GM19239 (cell line): ENCODE measurements around the gene SMC3.
"Not testable (repeated sequence)": the region's sequence is repeated elsewhere in the genome, so short reads cannot be mapped to it uniquely, and the experiment has no call there.

Experiments
- DNase-seq: peaks from one replicate; pipeline ENCODE4 v3.0.0; 2011; ENCODE audit warnings: low spot score; ENCODE audit not compliant: insufficient read length
- FAIRE-seq: peaks from 2 replicates; lab custom pipeline; 2011; peaks lifted over from hg19 to GRCh38; lab: Jason Lieb, UNC

SMC3 gene

DNA sequence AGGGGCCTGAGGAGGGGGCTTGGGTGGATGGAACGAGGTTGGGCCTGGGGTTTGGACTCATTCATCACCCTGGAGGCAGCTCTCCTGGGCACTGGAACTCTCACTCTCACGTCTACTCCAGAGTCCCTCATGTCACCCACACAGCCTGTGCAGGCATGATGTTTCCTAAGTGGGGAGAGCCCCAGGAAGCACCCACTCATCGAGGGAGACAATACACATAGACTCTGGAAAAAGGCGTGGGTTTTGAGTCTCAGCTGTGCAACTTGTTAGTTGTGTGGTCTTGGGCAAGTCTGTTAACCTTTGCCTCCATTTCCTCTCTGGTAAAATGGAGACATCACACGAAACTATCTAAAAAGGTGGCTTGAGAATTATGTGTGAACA lies 50.7 kb downstream of the SMC3 start:
- DNase-seq (no peak), FAIRE-seq (no peak)

DNA sequence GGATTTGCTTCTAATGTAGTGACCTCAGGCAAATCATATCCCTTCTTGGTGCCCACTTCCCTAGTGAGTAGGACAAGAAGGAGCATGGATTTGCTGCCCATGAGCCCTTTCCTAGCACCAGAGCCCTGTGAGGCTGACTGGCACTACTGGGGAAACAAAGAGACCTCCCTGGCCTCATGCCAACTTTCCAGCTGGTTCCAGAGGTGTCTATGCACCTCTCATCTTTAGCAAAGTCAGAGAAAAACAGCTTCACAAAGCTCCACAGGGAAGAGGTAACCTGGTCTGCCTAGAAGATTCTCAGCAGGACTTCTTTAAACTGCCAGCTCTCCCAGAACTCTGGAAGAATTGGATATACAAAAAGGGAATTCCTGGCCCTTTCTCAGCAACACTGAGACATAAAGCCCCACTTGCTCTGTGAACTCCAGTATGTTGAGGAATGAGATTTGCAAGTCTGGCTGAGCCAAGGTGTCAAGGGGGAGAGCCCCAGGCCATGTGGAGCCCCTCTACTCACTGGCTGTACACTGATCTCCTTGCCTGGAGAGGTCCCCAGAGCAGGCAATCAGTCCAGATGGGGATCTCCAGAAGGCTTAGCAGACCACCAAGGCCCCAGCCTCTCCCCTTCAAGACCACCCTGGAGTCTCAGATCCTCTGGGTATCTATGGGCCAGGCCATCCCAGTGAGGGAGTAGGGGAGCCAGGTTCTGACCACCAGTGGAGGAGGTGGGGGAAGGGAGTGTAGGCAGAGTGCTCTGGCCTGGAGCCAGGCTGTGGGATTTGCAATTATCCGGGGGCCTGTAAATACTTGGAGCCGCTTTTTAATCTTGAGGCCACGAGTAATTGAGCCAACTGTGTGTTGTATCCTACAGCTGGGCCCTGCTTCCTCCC lies 52.3 kb downstream of the SMC3 start:
- no peak for FAIRE-seq
- no peak for DNase-seq

GRCh38 chr10:110620398-110620719 lies 52.9 kb downstream of the SMC3 start:
- FAIRE-seq = no peak
- DNase-seq = no peak

DNA sequence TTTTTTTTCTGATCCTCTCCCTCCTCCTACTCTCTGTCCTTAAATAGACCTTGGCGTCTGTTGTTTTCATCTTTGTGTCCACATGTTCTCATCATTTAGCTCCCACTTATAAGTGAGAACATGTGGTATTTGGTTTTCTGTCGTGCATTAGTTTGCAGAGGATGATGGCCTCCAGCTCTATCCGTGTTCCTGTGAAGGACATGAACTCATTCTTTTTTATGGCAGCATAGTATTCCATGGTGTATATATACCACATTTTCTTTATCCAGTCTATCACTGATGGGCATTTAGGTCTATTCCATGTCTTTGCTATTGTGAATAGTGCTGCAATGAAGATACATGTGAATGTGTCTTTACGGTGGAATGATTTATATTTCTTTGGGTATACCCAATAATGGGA lies 55.8 kb downstream of the SMC3 start:
- not testable (repeated sequence) for DNase-seq, FAIRE-seq

DNA sequence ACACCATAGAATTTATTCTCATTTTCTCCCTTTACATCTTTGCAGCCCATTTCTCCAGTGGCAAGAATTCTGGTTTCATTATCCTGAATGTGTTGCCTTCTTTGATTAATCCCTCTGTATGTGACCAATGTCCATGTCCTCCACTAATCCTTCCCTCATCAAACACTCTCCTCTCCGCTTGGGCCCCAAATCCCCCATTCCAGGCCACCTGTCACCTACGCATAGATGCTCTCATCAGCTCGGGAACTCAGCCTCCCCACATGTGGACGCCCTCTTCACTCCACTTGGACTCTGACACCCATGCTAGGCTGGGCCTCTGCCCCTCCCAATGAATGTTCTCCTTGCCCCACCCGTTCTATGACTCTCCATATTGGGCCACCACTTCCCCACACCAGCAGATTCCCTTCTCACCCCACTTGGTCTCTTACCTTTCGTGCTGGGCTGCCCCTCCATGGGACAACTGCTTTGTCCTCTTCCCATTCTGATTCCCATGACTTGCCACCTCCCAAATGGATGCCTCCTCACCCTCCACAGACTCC lies 57.9 kb downstream of the SMC3 start:
- FAIRE-seq (no peak), DNase-seq (no peak)

DNA sequence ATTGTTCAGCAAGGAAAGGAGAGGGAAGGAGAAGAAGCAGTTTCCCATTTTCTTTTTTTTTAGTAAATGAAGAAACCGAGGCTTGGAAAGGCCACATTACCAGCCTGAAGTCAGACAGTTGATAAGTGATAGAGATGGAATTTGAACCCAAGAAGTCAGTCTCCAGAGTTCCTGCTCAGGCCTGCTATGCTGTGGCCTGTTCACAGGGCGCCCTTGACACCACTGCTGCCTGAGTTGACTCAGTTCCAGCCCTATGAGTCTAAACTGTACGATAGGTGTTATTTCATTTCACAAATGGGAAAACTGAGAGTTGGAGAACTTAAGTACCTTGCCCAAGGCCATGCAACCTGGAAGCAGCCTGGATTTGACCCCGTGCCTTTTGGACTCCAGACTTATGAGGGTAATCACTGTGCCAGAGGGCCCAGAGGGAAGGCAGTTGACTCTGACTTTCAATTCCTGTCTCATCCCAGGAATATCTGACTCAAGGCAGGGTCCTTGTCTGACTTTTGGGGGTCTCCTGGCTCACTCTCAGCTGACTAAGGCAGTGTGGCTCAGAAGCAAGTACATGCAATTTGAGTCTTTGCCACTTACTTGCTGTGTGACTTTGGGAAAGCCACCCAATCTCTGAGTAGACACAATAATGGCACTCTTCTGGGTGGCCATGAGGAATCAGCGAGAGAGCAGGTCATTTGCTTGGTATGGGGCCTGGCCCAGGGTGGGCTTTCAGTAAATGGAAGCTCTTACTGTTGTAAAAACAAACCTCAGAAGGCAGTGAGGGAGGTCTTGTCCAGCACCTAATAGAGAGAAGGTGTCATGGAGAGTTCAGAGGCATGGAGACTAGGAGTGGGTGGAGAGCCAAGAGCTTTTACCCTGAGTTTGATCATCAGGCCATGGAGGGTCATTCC lies 58.7 kb downstream of the SMC3 start:
- DNase-seq = no peak
- no peak for FAIRE-seq

DNA sequence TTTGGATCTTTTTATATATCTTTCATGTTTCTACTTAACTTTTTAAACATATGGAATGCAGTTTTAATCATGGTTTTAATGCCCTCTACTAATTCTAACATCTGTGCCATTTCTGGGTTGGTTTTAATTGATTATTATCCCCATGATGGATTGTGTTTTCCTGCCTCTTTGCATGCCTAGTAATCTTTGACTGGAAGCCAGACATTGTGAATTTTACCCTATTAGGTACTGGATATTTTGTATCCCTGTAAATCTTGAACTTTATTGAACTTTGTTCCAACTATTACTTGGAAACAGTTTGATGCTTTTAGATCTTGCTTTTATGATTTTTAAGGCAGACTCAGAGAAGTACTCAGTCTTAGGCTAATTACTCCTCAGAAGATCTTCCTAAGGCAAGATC lies 60.7 kb downstream of the SMC3 start:
- DNase-seq = no peak
- FAIRE-seq = no peak

- FAIRE-seq (no peak), DNase-seq (no peak)
Observed at GRCh38 chr10:110629680-110630191, 62.2 kb downstream of the SMC3 start.

- no peak for DNase-seq
- FAIRE-seq = no peak
Observed at GRCh38 chr10:110631934-110632333, 64.4 kb downstream of the SMC3 start.

DNA sequence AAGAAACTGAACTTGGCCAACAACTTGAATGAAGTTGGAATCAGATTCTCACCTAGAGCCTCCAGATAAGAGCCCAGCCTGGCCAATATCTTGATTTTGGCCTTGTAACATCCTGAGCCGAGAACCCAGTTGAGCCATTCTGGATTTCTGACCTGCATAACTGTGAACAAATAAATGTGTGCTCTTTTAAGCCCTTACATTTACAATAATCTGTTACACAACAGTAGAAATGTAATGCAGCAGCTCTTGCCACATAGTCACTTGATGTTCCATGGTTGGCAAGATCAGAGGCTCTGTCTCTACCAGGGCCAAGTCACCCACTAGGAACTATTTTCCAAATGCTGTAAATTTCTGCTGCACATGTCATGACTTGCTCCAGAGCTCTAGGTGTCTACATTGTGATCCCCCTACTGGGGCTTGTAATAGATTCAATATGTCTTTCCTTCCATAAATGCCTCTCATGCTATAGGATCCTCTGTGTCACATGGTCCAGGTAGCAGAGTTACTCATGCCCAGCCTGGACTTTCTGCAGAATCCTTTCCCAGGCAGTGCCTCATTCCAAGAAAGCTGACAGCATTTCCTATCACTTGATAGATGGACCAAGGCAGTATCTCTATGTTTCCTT lies 65.2 kb downstream of the SMC3 start:
- FAIRE-seq (no peak), DNase-seq (no peak)

DNA sequence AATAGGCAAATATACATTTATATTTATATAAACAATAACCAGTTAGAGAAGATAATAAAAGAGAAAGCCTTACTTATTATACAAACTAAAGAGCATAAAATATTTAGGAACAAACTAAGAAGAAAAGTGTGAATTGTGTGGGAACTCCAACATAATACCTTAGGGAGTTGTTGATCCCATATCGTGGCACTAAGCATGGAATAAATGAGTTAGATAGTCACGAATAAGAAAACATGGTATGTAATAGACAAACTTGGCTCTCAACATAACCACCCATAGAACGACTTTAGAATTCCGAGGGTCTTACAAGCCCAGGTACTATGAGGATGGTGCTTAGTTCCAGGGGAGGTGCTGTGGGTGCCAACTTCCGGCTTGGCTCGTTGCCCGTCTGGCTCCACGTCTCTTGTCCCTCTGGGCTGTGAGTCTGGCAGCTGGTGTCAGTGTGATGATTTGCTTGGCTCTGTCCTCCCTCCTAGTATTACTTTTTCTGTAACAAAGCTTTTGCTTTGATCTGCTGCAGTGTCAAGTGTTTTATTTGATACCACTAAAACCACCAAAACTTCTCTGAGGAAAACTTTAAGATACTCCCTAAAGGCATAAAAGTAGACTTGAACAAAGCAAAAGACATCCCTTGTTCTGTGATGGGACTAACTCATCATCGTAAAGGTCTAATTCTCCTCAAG lies 67.2 kb downstream of the SMC3 start:
- no peak for FAIRE-seq
- DNase-seq = no peak

DNA sequence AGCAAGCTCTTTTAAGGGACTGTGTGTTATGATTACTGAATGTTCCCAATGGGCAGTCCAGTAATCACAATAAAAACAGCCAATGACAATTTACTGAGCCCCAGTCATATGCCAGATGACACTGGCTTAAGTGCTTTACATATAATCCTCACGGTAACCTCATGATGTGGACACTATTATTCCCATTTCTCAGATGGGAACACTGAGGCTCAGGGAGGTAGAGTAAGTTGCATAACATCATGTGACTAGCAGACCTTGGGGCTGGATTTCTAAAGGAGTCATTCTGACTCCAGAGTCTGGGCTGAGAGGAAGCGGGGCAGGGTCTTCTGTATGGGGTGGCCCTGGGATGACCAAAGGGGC lies 69.1 kb downstream of the SMC3 start:
- no peak for FAIRE-seq

GRCh38 chr10:110636932-110637557 lies 69.5 kb downstream of the SMC3 start:
- no peak for DNase-seq
- no peak for FAIRE-seq

More for the DNA sequence above, 69.1 kb downstream of the SMC3 start:
- DNase-seq = no peak

- DNase-seq (no peak), FAIRE-seq (no peak)
Observed at GRCh38 chr10:110637558-110638053, 70.1 kb downstream of the SMC3 start.

DNA sequence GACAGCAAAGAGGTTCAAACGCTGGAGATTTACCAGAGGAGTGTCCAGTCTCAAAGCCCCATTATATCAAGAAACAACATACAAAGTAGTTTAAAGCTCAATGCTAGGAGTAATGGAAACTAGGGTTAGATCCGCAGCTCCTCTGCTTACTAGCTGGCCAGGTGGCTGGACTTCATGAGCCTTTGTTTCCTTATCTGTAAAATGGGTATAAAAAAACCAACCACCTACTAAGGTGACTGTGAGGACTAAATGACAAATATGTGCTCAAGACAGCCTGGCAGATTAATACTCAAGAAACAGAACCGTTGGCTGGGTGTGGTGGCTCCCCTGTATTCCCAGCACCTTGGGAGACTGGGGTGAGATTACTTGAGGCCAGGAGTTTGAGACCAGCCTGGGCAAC lies 70.8 kb downstream of the SMC3 start:
- FAIRE-seq = no peak

DNA sequence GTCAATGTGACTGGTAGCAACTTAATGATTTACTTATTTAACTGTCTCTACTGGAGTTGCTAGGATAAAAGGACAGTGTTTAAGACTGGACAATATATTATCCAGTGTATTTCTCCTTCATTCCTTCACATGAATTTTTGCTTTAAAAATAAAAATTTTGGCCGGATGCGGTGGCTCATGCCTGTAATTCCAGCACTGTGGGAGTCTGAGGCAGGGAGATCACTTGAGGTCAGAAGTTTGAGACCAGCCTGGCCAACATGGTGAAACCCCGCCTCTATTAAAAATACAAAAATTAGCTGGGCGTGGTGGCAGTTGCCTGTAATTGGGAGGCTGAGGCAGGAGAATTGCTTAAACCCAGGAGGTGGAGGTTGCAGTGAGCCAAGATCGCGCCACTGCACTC lies 71.6 kb downstream of the SMC3 start:
- not testable (repeated sequence) for FAIRE-seq, DNase-seq

More for the DNA sequence above, 70.8 kb downstream of the SMC3 start:
- DNase-seq = no peak

DNA sequence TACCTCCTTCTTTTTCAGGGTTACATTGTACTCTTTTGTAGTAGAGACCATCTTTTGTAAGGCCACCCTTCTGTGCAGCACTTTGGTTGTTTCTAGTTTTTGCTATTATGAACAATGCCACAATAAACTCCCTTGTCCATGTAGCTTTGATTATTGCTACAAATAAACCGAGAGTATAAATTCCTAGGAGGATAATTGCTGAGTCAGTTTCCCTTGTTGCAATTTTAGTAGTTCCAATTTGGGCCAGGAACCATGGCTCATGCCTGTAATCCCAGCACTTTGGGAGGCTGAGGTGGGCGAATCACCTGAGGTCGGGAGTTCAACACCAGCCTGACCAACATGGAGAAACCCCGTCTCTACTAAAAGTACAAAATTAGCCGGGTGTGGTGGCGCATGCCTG lies 72.4 kb downstream of the SMC3 start:
- DNase-seq, FAIRE-seq: not testable (repeated sequence)

- no peak for FAIRE-seq
- no peak for DNase-seq
Observed at GRCh38 chr10:110641256-110641655, 73.8 kb downstream of the SMC3 start.
